GM12874 (cell line): ENCODE data around the gene IGFBPL1.

Experiments
- TF ChIP-seq, protein P1 (sequence below): IDR thresholded peaks from 2 replicates; pipeline ENCODE4 v1.5.1; 2011; ENCODE audit warnings: low read depth, mild to moderate bottlenecking, control low read depth, low read length, moderate library complexity; ENCODE audit not compliant: insufficient read depth

IGFBPL1 gene

DNA sequence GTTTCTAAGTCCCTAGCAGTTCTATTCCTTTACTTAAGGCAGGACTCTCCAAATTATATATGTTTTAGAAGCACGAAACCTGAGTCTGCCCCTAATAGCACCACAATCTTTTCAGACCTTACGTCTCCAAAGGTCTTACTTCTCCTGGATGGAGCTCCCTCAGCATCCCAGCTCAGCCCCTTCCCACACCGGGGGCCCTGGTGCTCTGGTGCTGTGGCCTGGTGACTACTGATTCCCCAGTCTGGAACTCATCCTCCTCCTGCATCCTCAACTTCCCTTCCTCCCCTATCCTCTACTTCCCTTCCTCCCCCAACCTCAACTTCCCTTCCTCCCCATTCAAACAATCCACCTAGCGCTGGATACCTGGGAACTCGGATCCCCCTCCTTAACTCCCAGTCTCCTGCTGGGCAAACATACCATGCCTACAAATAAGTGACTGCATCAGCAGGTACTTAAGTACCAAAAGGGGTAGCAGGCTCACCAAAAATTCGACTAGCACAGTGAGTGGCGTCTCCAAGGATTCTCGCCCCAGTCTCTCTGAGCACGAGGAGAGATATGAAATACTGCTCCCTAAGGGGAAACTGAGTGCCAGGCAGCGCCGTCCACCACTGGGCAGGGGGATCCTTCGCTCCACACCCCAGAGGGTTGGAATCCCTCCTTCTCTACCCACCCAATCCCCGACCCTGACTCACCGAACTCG, 831 bp downstream of the IGFBPL1 start:
- TF ChIP-seq, protein P1, sequence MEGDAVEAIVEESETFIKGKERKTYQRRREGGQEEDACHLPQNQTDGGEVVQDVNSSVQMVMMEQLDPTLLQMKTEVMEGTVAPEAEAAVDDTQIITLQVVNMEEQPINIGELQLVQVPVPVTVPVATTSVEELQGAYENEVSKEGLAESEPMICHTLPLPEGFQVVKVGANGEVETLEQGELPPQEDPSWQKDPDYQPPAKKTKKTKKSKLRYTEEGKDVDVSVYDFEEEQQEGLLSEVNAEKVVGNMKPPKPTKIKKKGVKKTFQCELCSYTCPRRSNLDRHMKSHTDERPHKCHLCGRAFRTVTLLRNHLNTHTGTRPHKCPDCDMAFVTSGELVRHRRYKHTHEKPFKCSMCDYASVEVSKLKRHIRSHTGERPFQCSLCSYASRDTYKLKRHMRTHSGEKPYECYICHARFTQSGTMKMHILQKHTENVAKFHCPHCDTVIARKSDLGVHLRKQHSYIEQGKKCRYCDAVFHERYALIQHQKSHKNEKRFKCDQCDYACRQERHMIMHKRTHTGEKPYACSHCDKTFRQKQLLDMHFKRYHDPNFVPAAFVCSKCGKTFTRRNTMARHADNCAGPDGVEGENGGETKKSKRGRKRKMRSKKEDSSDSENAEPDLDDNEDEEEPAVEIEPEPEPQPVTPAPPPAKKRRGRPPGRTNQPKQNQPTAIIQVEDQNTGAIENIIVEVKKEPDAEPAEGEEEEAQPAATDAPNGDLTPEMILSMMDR: no peak

DNA sequence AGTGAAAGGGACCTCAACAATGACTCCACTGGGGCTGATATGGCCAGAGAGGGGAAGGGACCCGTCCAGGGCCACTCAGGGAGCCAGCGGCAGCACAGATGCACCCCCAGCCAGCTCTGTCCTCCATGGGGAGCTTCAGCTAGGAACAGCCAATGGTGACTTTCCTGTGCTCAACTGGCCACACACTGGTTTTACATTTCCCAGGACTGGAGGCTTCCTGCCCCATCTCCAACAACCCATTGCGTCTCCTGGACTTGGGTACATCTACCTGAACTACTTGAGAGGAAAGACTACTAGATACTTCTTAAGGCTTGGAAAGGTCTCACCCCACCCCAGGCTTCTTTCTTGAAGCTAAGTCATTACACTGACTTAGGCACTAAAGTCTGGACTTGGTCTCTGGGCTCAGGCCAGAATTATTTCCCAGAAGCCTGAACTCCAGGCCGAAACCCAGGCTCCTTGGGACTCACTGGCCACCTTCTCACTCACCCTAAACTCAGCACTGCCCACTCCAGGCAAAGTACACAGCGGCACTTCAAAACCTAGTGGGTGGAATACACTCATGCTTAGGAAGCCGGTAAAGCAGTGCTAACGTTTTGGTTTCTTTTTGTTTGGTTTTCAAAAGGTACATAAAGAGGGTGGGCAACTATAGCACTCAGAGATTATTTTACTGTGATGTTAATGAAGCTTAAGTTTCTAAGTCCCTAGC, 1.5 kb downstream of the IGFBPL1 start:
- TF ChIP-seq, protein P1: no peak

DNA sequence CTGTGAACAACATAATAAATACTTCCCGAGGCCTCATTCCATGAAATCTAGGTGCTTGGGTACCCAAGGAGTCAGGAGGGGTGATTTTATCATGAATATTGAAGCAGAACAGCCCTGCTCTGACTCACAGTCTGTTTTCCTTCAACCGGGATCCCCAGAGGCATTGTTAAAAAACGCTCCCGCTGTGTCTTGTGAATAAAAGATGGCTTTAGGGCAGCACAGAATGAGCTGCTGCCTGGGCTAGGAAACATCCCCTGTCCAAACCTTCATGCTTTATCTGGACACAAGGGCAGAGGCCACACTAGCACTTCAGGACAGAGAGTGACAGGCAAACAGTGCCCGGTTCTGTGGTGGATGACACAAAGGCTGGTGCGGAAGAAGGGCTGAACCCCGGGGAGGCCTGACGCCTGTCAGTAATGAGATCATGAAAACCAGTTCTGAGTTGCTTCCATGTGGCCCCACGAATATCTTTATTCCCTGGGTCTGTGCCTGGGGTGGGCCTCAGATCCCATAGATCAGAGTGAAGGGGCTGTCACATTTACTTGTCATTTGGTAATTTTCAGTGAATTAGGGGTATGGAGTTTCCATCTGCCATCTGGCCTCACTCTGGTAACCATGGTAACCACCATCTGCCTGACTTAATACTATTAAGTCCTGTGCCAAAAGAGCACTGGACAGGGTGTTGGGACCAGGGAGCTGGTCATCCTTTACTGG, 2.6 kb downstream of the IGFBPL1 start:
- TF ChIP-seq, protein P1: no peak

DNA sequence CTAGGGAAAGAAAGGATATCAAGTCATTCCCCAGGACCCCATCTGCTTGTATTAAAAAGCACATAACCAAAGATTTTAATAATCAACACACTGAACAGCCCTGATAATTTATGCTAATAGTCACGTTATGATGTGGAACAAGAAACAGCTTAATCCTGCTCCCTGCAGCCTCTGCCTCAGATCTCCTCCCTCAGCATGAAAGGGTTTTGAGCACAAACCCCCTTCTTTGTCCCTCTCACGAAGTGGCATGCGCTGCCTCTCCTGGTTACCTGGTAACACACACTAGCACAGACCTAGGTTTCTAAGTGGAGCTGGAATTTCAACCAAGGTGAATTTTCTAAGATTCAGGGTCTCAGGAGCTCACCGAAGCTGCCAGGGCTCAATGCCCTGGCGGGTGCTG, 5.1 kb downstream of the IGFBPL1 start:
- TF ChIP-seq, protein P1: no peak

DNA sequence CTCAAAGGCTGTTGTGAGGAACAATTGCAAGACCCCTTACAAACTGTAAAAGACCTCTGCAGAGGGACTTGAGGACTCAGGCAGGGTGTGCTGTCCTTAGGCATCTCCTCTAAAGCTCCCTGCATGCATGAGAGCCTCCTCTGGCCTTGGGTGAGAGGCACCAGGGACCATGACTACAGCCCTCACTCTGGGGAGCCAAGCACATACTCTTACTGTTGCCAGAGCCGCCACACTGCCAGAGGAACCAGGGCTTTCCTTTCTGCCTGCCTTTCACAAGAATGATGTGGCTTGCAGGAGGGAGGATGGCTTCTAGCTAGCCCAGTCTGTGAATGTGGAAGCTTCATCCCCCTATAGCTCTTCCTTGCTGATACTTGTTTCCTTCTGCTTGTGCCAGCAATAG, 5.9 kb downstream of the IGFBPL1 start:
- TF ChIP-seq, protein P1: no peak

DNA sequence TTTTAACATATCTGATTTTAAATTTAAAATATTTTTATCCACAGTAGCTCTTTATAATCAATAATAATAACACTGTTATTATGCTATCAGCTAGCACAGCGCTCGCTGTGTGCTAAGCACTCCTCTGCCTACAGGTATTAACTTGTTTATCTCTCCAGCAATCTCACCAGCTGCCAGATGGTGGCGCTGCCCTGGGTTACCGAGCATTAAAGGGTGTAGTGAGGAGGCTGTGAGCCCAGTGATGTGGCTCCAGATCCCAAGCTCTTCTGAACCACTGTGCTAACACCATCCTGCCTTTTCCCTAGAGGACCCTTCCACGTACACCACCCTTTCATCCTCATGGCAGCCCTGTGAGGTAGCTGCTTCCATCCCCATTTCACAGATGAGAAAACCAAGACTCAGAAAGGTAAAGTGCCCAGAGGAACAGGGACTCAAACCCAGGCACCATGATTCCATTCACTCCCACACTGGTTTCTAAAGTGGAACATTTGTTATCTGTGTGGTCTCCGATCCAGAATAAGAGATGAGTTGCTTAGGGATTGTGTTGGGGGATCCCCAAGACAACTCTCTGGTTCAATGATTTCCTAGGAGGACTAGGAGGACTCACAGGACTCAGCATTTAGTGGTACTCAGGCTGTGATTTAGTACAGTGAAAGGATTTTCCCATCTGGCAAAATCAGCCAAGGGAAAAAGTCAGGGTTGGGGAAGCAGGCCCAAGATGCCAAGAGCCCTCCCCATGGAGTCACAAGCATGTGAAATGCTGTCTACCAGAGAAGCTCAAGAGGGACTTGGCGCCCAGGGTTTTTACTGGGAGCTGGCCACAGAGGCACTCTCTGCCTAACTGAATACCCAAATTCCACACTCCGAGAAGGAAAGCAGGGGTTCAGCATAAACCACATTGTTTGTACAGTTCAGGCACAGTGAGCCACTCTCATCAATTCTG, 7.0 kb downstream of the IGFBPL1 start:
- TF ChIP-seq, protein P1: peak; percentile 78
